Fibroblast of peridontal ligament (primary cell): ENCODE results near the gene ANO10.
A peak's percentile ranks its signal among the peaks of the same experiment; 100 is the strongest.
"Not testable (repeated sequence)": the region's sequence is repeated elsewhere in the genome, so short reads cannot be mapped to it uniquely, and the experiment has no call there.

Experiments
- DNase-seq: peaks from one replicate; pipeline ENCODE4 v3.0.0-alpha.2; 2010; ENCODE audit errors: extremely low read depth

Gene ANO10

GRCh38 chr3:43522727-43523362 is 99.0 kb downstream of the ANO10 start:
- DNase-seq = no peak

GRCh38 chr3:43521941-43522340 is 99.9 kb downstream of the ANO10 start:
- no peak for DNase-seq

- not testable (repeated sequence) for DNase-seq
Observed at GRCh38 chr3:43518515-43518914, 103.3 kb downstream of the ANO10 start.

GRCh38 chr3:43515970-43516635 is 105.7 kb downstream of the ANO10 start:
- DNase-seq = no peak

- DNase-seq = no peak
Observed at GRCh38 chr3:43515208-43515917, 106.4 kb downstream of the ANO10 start.

GRCh38 chr3:43512754-43513404 is 108.9 kb downstream of the ANO10 start:
- peak; percentile 33 for DNase-seq

- no peak for DNase-seq
Observed at GRCh38 chr3:43506644-43507043, 115.2 kb downstream of the ANO10 start.

- DNase-seq = peak; percentile 55
Observed at GRCh38 chr3:43505351-43505750, 116.5 kb downstream of the ANO10 start.

GRCh38 chr3:43503067-43503728 is 118.6 kb downstream of the ANO10 start:
- DNase-seq = peak; percentile 71

GRCh38 chr3:43499256-43499655 is 122.6 kb downstream of the ANO10 start:
- no peak for DNase-seq

GRCh38 chr3:43497905-43498365 is 123.9 kb downstream of the ANO10 start:
- DNase-seq = peak; percentile 27

- no peak for DNase-seq
Observed at GRCh38 chr3:43497422-43497821, 124.4 kb downstream of the ANO10 start.

- no peak for DNase-seq
Observed at GRCh38 chr3:43496740-43497375, 125.0 kb downstream of the ANO10 start.

- not testable (repeated sequence) for DNase-seq
Observed at GRCh38 chr3:43492932-43493331, 128.9 kb downstream of the ANO10 start.

- not testable (repeated sequence) for DNase-seq
Observed at GRCh38 chr3:43491807-43492206, 130.0 kb downstream of the ANO10 start.

GRCh38 chr3:43490640-43491185 is 131.1 kb downstream of the ANO10 start:
- DNase-seq = no peak

- no peak for DNase-seq
Observed at GRCh38 chr3:43489930-43490329, 131.9 kb downstream of the ANO10 start.

GRCh38 chr3:43485931-43486330 is 135.9 kb downstream of the ANO10 start:
- DNase-seq = no peak

- no peak for DNase-seq
Observed at GRCh38 chr3:43484926-43485488, 136.8 kb downstream of the ANO10 start.

- no peak for DNase-seq
Observed at GRCh38 chr3:43481375-43481774, 140.4 kb downstream of the ANO10 start.

GRCh38 chr3:43478839-43479238 is 143.0 kb downstream of the ANO10 start:
- not testable (repeated sequence) for DNase-seq
